T-helper 2 cell treated with Interferon-gamma antibody and Interleukin-4, amounts not matched to agents 5 μg/mL and 100 μg/mL, for 36 hours (primary cell): ENCODE measurements around the gene STEAP1B.
"Not testable (repeated sequence)": the region's sequence is repeated elsewhere in the genome, so short reads cannot be mapped to it uniquely, and the experiment has no call there.

Experiments
- DNase-seq: peaks from one replicate; pipeline ENCODE4 v3.0.0; 2021; ENCODE audit warnings: low spot score
- H3K27ac Mint-ChIP-seq: one replicate; pipeline ENCODE4 v1.8.0; 2021; ENCODE audit warnings: mild to moderate bottlenecking, mixed read lengths
- H3K27me3 Mint-ChIP-seq: one replicate; pipeline ENCODE4 v1.8.0; 2021; ENCODE audit warnings: low read depth, mixed read lengths
- H3K36me3 Mint-ChIP-seq: one replicate; pipeline ENCODE4 v1.8.0; 2021; ENCODE audit warnings: low read depth, mixed read lengths
- H3K4me1 Mint-ChIP-seq: one replicate; pipeline ENCODE4 v1.8.0; 2021; ENCODE audit warnings: low read depth, mixed read lengths
- H3K4me3 Mint-ChIP-seq: one replicate; pipeline ENCODE4 v1.8.0; 2022; ENCODE audit warnings: mild to moderate bottlenecking, moderate library complexity, mixed read lengths
- H3K9me3 Mint-ChIP-seq: one replicate; pipeline ENCODE4 v1.8.0; 2021; ENCODE audit warnings: mixed read lengths

STEAP1B gene

DNA sequence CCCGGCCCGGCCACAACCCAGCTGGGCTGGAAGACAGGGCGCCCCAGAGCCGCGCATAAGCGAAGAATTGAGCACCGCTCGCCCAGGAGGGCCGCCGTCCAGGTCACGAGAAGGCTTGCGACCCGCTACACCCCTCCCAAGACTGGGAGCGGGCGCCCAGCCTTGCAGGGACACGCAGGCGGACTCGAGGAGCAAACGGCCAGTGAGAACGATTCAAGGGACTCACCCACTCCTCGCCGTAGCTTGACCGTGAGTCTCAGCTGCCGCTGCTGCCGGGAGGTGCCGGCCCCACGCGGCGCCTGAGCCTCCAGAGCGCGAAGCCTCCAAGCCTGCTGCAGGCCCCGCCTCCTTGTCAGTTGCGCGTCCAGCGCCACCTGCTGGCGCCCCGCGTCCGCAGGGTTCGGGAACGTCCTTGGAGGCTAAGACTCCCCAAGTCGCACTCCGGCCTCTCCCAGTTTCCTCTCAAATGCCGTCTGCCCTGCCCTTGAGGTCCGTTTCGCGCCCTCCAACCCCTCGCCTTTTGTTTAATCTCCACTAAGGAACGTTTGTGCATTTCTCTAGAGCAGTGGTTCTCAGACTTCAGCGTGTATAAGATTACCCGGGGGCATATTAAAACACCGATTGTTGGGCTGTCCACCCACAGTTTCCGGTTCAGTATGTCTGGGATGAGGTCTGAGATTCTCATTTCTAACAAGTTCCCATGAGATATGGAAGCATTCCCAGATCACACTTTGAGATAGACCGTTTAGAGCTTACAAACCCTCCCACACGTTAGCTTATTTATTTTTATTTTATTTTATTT lies at the start of gene STEAP1B:
Gene STEAP1B, minus strand, starts transcription at position 301 of the 802 bp plus-strand sequence. CDS start 5,333 bp downstream, outside the sequence.
- Mint-ChIP-seq H3K4me3 (peak within 1 kb of the TSS; percentile 24), H3K27me3 (peaks cover 32% of the 10 kb centered on the region)
- not testable (repeated sequence) for H3K36me3 Mint-ChIP-seq, H3K4me1 Mint-ChIP-seq, H3K9me3 Mint-ChIP-seq, H3K27ac Mint-ChIP-seq
- DNase-seq, result peak; percentile 83

GRCh38 chr7:22549051-22549450 lies 49.1 kb upstream of the STEAP1B start:
- Mint-ChIP-seq H3K4me1 (peaks cover 9% of the 10 kb centered on the region), H3K27ac (no peak overlapping the region), H3K27me3 (peaks cover 77% of the 10 kb centered on the region), H3K36me3 (no peaks in the 10 kb centered on the region), H3K4me3 (no peak overlapping the region), H3K9me3 (no peaks in the 10 kb centered on the region)
- no peak for DNase-seq

DNA sequence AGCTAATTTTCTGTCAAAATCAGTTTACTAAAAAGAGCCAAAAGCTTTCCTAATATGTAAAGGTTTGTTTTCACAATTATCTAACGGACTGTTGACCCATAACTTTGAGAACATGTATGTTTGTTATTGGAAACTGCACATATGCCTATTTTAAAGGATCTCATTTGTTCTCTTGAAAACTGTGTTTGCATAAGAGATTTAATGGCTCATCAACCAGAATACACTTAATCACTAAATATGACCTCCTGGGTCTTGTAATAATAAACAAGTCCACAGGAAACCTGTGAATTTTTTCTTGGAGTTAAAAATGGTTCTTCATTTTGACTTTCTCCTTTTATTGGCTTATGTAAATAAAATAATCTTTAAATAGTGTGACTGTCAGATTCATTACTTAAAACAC lies 48.3 kb upstream of the STEAP1B start:
- Mint-ChIP-seq H3K27me3 (peaks cover 73% of the 10 kb centered on the region), H3K4me1 (peaks cover 9% of the 10 kb centered on the region), H3K9me3 (no peaks in the 10 kb centered on the region), H3K4me3 (no peak overlapping the region), H3K27ac (no peak overlapping the region), H3K36me3 (no peaks in the 10 kb centered on the region)
- no peak for DNase-seq

- Mint-ChIP-seq H3K9me3 (no peaks in the 10 kb centered on the region), H3K27ac (no peak overlapping the region), H3K36me3 (no peaks in the 10 kb centered on the region), H3K4me3 (no peak overlapping the region), H3K27me3 (peaks cover 63% of the 10 kb centered on the region), H3K4me1 (peaks cover 9% of the 10 kb centered on the region)
- no peak for DNase-seq
Measured at GRCh38 chr7:22546769-22547168, 46.8 kb upstream of the STEAP1B start.

- H3K36me3 Mint-ChIP-seq, result no peaks in the 10 kb centered on the region
- no peak overlapping the region for H3K27ac Mint-ChIP-seq
- no peak for DNase-seq
- no peaks in the 10 kb centered on the region for H3K9me3 Mint-ChIP-seq
- H3K27me3 Mint-ChIP-seq, result peaks cover 51% of the 10 kb centered on the region
- H3K4me1 Mint-ChIP-seq, result peaks cover 11% of the 10 kb centered on the region
- H3K4me3 Mint-ChIP-seq, result no peak overlapping the region
Measured at GRCh38 chr7:22545529-22545928, 45.5 kb upstream of the STEAP1B start.

DNA sequence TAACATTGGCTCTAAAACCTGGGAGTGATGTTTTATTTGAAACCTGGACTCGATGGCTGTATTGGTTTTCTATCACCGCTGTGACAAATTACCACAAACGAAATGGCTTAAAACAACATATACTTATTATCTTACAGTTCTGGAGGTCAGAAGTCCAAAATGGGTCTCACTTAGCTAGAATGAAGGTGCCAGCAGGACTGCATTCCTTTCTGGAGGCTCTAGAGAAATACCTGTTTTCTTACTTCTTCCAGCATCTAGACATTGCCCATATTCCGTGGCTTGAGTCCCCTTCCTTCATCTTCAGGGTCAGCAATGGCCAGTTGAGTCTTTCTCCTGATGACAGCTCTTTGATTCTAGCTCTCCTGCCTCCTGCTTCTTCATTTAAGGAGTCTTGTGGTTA lies 44.3 kb upstream of the STEAP1B start:
- Mint-ChIP-seq H3K36me3 (no peaks in the 10 kb centered on the region), H3K27ac (no peak overlapping the region), H3K9me3 (no peaks in the 10 kb centered on the region), H3K27me3 (peaks cover 38% of the 10 kb centered on the region), H3K4me1 (peaks cover 4% of the 10 kb centered on the region), H3K4me3 (no peak overlapping the region)
- no peak for DNase-seq

GRCh38 chr7:22543169-22543568 lies 43.2 kb upstream of the STEAP1B start:
- Mint-ChIP-seq H3K27ac (no peak overlapping the region), H3K4me3 (no peak overlapping the region), H3K9me3 (no peaks in the 10 kb centered on the region), H3K27me3 (peaks cover 30% of the 10 kb centered on the region), H3K4me1 (peaks cover 4% of the 10 kb centered on the region), H3K36me3 (no peaks in the 10 kb centered on the region)
- DNase-seq, result no peak

DNA sequence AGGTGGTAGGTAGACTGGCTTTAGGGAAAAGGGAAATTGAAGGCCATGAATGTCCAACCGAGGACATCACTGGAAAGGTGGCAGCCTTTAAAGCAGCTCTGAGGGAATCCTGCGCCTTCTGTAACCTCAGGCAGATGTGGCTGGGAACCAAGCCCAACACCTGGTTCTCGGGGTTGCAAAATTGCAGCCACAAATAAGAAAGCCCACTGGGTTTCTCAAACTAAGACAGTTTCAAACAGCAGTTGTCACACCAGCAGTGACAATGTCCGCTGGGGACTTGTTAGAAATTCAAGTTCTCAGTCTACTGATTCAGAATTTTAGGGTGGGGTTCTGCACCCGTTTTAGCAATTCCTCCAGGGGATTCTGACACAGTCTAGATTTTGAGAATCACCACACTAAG lies 42.7 kb upstream of the STEAP1B start:
- Mint-ChIP-seq H3K36me3 (no peaks in the 10 kb centered on the region), H3K27ac (no peak overlapping the region), H3K27me3 (peaks cover 30% of the 10 kb centered on the region), H3K4me1 (peaks cover 4% of the 10 kb centered on the region), H3K9me3 (no peaks in the 10 kb centered on the region), H3K4me3 (no peak overlapping the region)
- DNase-seq, result no peak

- Mint-ChIP-seq H3K27me3 (peaks cover 27% of the 10 kb centered on the region), H3K36me3 (no peaks in the 10 kb centered on the region), H3K4me1 (peaks cover 4% of the 10 kb centered on the region), H3K9me3 (no peaks in the 10 kb centered on the region), H3K4me3 (no peak overlapping the region), H3K27ac (no peak overlapping the region)
- DNase-seq, result no peak
Measured at GRCh38 chr7:22542254-22542653, 42.3 kb upstream of the STEAP1B start.

GRCh38 chr7:22541789-22542188 lies 41.8 kb upstream of the STEAP1B start:
- H3K36me3 Mint-ChIP-seq, result no peaks in the 10 kb centered on the region
- H3K4me1 Mint-ChIP-seq, result peaks cover 4% of the 10 kb centered on the region
- no peak overlapping the region for H3K27ac Mint-ChIP-seq
- no peak overlapping the region for H3K4me3 Mint-ChIP-seq
- DNase-seq, result no peak
- H3K9me3 Mint-ChIP-seq, result no peaks in the 10 kb centered on the region
- peaks cover 22% of the 10 kb centered on the region for H3K27me3 Mint-ChIP-seq

DNA sequence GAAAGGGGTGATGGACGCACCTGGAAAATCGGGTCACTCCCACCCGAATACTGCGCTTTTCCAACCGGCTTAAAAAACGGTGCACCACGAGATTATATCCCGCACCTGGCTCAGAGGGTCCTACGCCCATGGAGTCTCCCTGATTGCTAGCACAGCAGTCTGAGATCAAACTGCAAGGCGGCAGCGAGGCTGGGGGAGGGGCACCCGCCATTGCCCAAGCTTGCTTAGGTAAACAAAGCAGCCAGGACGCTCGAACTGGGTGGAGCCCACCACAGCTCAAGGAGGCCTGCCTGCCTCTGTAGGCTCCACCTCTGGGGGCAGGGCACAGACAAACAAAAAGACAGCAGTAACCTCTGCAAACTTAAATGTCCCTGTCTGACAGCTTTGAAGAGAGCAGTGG lies 28.5 kb upstream of the STEAP1B start:
- H3K9me3 Mint-ChIP-seq, H3K27ac Mint-ChIP-seq: not testable (repeated sequence)

DNA sequence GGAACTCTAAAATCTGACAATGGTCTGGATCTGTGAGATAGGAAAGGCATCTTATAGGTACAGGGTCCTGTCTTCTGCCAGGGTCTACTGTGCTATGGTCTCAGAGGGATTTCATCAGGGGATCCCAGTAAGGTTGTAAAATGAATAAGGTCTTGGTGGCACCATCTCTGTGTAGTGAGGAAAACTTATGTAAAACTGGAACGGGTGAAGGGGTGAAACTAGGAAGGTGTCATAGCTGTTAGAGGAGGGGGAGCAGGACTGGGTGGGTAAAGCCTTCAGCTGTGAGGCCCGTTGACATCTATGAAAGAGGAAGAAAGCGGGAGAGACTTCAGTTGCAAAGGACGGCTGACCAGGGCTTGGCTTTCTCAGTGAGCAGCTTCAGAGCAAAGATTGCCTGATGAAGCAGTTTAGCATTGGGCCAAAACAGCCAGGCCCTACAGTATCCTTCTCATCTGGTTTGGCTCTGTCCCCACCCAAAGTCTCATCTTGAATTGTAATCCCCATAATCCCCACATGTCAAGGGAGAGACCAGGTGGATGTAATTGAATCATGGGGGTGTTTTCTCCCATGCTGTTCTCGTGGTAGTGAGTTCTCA lies 24.5 kb upstream of the STEAP1B start:
- not testable (repeated sequence) for H3K4me1 Mint-ChIP-seq, H3K4me3 Mint-ChIP-seq, H3K27ac Mint-ChIP-seq, H3K9me3 Mint-ChIP-seq, H3K36me3 Mint-ChIP-seq, DNase-seq
- peaks cover 35% of the 10 kb centered on the region for H3K27me3 Mint-ChIP-seq

More for the DNA sequence above, 28.5 kb upstream of the STEAP1B start:
- not testable (repeated sequence) for H3K36me3 Mint-ChIP-seq, H3K4me1 Mint-ChIP-seq, DNase-seq, H3K4me3 Mint-ChIP-seq
- peaks cover 26% of the 10 kb centered on the region for H3K27me3 Mint-ChIP-seq

DNA sequence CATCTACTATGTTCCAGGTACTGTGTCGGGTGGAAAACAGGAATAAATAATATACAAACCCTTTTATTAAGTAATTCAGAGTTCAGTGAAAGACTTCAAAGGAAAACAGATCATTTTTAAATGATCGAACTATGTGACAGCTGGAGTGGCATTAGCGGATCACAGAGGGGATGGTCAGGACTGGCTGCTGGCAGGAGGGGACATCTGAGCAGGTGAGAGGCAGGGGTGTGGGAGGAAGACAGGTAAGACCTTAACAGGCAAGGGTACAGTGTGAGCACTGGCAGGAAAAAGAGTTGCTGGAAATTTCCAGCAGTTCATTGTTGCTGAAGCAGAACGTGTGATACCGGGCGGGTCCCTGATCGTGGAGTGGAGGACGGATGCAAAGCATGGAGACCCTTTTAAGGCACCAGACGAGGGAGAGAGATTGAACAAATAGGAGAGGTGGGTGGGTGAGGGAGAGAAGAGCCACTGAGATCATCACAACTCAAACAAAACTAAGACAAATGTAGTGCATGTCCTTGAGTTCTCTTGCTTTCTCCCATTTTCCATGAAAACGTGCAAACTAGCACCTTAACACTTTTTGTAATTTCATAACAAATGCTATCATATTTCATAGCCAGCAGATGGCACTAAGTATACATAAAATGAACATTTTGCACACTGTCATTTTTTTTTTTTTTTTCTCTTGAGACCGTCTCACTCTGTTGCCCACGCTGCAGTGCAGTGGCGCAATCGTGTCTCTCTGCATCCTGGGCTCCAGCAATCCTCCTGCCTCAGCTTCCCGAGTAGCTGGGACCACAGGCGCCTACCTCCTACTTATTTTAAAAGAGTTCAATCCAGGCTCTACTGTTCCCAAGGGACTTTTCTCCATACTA lies 23.7 kb upstream of the STEAP1B start:
- not testable (repeated sequence) for H3K4me1 Mint-ChIP-seq, H3K9me3 Mint-ChIP-seq, H3K4me3 Mint-ChIP-seq, H3K36me3 Mint-ChIP-seq, H3K27ac Mint-ChIP-seq, DNase-seq
- H3K27me3 Mint-ChIP-seq, result peaks cover 41% of the 10 kb centered on the region

- H3K36me3 Mint-ChIP-seq, H3K9me3 Mint-ChIP-seq, H3K4me1 Mint-ChIP-seq, H3K27ac Mint-ChIP-seq, DNase-seq, H3K4me3 Mint-ChIP-seq: not testable (repeated sequence)
- H3K27me3 Mint-ChIP-seq, result peaks cover 29% of the 10 kb centered on the region
Measured at GRCh38 chr7:22519560-22519959, 19.6 kb upstream of the STEAP1B start.
